AG04450 (cell line): ENCODE data around the gene TMEM50A. TPM values are rescaled to one million over a fixed set of nuclear protein-coding genes. Genes with fewer than 3 reads are reported as not detected.

Source experiments
- CTCF ChIA-PET: fragments of 300-600, 350-600 bp; formaldehyde crosslinking; extraction: SDS; loops from one replicate; lab custom pipeline; 2022; ENCODE audit warnings: antibody characterized with exemption, inconsistent platforms; lab: Charles Lee
- POLR2A ChIA-PET: fragments of 350-600 bp; formaldehyde crosslinking; extraction: SDS; loops from one replicate; lab custom pipeline; 2021; ENCODE audit warnings: antibody characterized with exemption, inconsistent platforms; lab: Yijun Ruan, JAX
- DNase-seq: peaks from one replicate; pipeline ENCODE4 v3.0.0-alpha.2; 2011; ENCODE audit warnings: low read depth, low spot score
- H3K27ac ChIP-seq: one replicate; pipeline ENCODE4 v1.5.1; 2012; ENCODE audit warnings: low read depth, low read length, control low read depth
- H3K27me3 ChIP-seq: one replicate; pipeline ENCODE4 v1.6.0; 2012; ENCODE audit warnings: low read length; ENCODE audit not compliant: control insufficient read depth, insufficient read depth
- H3K4me3 ChIP-seq: 2 replicates; pipeline ENCODE4 v1.5.1; 2011; ENCODE audit warnings: mild to moderate bottlenecking, low read depth, low read length, control low read depth
- H3K9me3 ChIP-seq: 2 replicates; pipeline ENCODE4 v1.5.1; 2012; ENCODE audit warnings: low read length; ENCODE audit not compliant: control insufficient read depth, insufficient read depth
- polyA plus RNA-seq: library from polyadenylated mRNA; depleted of rRNA; stranded (reverse); fragments of >200 nt; gene quantifications from 2 replicates; pipeline ENCODE4 v1.2.3, GENCODE V29; 2011
- TF ChIP-seq, protein P1 (sequence below): IDR thresholded peaks from 2 replicates; pipeline ENCODE4 v1.5.1; 2011; ENCODE audit warnings: low read depth, low read length, control low read depth, inconsistent platforms

TMEM50A gene
- polyA plus RNA-seq, 1 experiment, result 134 TPM

GRCh38 chr1:25343872-25344271 is 5.7 kb downstream of the TMEM50A start:
- peak; percentile 69 for DNase-seq
- no peaks in the 10 kb centered on the region for H3K9me3 ChIP-seq
- POLR2A ChIA-PET, result interaction anchor here (1.0 kb wide), 1 partner anchor 96 kb away, joined by 9 read pairs; the partner anchor contains the start of gene RSRP1
- CTCF ChIA-PET, result interaction anchor here (1.4 kb wide), 1 partner anchor 551 kb away, joined by 3 read pairs; no protein-coding TSS in a partner anchor
- H3K4me3 ChIP-seq, result no peak overlapping the region
- TF ChIP-seq, protein P1, sequence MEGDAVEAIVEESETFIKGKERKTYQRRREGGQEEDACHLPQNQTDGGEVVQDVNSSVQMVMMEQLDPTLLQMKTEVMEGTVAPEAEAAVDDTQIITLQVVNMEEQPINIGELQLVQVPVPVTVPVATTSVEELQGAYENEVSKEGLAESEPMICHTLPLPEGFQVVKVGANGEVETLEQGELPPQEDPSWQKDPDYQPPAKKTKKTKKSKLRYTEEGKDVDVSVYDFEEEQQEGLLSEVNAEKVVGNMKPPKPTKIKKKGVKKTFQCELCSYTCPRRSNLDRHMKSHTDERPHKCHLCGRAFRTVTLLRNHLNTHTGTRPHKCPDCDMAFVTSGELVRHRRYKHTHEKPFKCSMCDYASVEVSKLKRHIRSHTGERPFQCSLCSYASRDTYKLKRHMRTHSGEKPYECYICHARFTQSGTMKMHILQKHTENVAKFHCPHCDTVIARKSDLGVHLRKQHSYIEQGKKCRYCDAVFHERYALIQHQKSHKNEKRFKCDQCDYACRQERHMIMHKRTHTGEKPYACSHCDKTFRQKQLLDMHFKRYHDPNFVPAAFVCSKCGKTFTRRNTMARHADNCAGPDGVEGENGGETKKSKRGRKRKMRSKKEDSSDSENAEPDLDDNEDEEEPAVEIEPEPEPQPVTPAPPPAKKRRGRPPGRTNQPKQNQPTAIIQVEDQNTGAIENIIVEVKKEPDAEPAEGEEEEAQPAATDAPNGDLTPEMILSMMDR, result no peak
- H3K27me3 ChIP-seq, result no peaks in the 10 kb centered on the region
- H3K27ac ChIP-seq, result peak overlapping the region; percentile 73

DNA sequence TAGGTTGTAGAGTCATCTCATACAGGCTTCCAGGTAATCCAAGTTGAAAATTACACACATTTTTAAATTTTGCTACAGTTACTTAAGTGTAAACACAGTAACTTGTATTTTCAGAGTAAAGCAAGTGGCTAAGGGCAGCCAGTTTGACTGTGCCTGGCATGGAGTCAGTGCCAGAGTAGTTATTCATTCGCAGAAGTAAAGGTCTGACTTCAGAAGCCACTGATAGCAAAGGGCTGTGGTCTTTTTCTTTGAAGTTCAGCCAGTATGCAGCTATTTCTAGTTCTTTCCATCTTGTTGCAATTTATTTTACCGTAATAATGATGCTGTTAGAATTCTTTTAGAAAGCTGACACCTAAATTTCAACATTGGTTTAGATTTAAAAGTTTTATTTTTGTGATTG is 9.4 kb downstream of the TMEM50A start:
- CTCF ChIA-PET, result no interaction called here

DNA sequence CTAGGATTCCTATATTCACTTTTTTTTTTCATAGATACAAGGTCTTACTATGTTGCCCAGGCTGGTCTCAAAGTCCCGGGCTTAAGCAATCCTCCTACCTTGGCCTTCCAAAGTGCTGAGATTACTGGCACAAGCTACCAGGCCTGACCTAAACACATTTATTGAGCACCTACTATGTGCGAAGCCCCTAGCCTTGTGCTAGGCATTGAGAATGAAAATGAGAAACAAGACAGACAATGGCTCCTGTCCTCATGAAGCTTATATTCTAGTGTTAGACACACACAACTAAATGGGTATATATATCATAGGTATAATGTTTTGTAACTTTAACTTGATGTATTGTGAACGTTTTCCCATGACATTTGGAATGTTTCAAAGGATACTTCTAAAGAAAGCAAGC is 11.5 kb downstream of the TMEM50A start:
- no peak for DNase-seq
- ChIA-PET POLR2A (no interaction called here), CTCF (no interaction called here)
- no peaks in the 10 kb centered on the region for H3K9me3 ChIP-seq
- H3K4me3 ChIP-seq, result no peak overlapping the region
- no peaks in the 10 kb centered on the region for H3K27me3 ChIP-seq
- TF ChIP-seq, protein P1, result no peak
- H3K27ac ChIP-seq, result no peak overlapping the region

More for the DNA sequence above, 9.4 kb downstream of the TMEM50A start:
- POLR2A ChIA-PET, result interaction anchor here (0.8 kb wide), 1 partner anchor 115 kb away, joined by 3 read pairs; the partner anchor contains the start of gene SYF2
- H3K27ac ChIP-seq, result no peak overlapping the region
- TF ChIP-seq, protein P1, result no peak
- H3K27me3 ChIP-seq, result no peaks in the 10 kb centered on the region
- no peak overlapping the region for H3K4me3 ChIP-seq
- DNase-seq, result no peak
- H3K9me3 ChIP-seq, result no peaks in the 10 kb centered on the region

DNA sequence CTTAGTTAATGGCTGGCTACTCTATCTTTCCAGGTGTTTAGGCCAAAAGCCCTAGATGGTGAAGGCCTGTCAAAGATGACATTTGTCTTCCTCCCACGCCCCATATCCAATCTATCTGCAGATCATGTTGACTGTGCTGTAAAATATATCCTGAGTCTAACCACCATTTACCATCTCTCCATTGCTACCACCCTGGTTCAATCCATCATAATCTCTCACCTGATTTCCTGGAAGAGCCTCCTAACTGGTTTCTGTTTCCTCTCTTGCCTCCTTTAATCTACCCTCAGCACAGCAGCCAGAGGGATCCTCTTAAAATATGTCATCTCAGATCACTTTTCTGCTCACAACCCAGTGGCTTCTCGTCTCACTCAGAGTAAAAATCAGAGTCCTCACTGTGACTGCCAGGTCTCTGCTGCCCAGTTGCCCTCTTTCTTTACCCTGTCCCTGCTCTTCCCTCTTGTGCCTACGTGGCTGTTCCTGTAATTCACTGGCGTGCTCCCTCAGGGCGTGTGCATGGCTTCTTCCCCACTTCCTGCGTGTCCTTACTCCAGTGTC is 17.8 kb downstream of the TMEM50A start:
- TF ChIP-seq, protein P1, result no peak
- H3K27me3 ChIP-seq, result no peaks in the 10 kb centered on the region
- no peak overlapping the region for H3K27ac ChIP-seq
- no peak for DNase-seq
- CTCF ChIA-PET, result interaction anchor here (1.0 kb wide), 1 partner anchor 165 kb away, joined by 3 read pairs; no protein-coding TSS in a partner anchor
- no peak overlapping the region for H3K4me3 ChIP-seq
- no peaks in the 10 kb centered on the region for H3K9me3 ChIP-seq
- POLR2A ChIA-PET, result no interaction called here

DNA sequence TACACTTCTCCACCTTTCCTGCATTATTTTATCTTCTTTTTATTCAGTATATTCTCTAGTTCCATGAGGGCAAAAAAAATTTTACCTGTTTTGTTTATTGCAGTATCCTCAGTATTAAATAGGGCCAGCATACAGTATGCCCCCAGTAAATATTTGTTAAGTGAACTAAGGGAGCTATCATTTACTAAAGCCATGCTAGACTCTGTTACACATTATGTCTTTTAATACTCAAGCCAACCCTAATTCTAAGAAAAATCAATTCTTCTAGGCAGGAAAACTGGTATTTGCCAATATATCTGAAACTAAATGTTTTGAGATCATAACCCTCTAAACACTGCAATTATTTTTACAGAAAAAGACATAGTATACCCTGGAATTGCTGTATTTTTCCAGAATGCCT is 18.3 kb downstream of the TMEM50A start:
- Histone ChIP-seq H3K27ac (no peak overlapping the region), H3K9me3 (no peaks in the 10 kb centered on the region), H3K27me3 (no peaks in the 10 kb centered on the region), H3K4me3 (no peak overlapping the region)
- ChIA-PET POLR2A (no interaction called here), CTCF (no interaction called here)
- no peak for DNase-seq
- TF ChIP-seq, protein P1, result no peak
